ENCODE results near the gene CLCNKB.

Gene CLCNKB

DNA sequence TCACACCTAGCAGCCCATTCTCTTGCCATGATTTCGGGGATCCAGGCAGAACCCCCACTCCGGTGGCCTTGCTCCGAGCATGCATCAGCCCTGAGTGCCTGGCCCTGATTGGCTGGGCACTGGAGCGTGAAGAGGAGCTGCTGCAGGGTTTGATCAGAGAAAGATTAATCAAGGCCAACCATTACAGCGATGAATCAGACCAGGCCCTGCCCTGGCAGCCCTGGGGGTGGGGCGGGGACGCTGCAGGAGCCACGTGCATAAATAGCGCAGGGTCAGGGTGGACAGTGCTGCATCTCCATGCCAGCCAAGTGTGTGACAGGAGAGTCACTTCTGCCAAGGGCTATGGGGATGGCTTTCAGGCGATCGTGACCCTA is 33.3 kb downstream of the CLCNKB start:
- TF ChIP-seq, protein P1, sequence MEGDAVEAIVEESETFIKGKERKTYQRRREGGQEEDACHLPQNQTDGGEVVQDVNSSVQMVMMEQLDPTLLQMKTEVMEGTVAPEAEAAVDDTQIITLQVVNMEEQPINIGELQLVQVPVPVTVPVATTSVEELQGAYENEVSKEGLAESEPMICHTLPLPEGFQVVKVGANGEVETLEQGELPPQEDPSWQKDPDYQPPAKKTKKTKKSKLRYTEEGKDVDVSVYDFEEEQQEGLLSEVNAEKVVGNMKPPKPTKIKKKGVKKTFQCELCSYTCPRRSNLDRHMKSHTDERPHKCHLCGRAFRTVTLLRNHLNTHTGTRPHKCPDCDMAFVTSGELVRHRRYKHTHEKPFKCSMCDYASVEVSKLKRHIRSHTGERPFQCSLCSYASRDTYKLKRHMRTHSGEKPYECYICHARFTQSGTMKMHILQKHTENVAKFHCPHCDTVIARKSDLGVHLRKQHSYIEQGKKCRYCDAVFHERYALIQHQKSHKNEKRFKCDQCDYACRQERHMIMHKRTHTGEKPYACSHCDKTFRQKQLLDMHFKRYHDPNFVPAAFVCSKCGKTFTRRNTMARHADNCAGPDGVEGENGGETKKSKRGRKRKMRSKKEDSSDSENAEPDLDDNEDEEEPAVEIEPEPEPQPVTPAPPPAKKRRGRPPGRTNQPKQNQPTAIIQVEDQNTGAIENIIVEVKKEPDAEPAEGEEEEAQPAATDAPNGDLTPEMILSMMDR (IDR thresholded peaks at IDR 0.05; ENCODE audit: control extremely low read depth, extremely low read depth, low read depth, missing control alignments): no peak
- CTCF ChIA-PET: interaction anchor here (2.7 to 8.6 kb wide), 3 partner anchors 7 to 110 kb away, joined by 13 to 328 read pairs (median 30); no protein-coding TSS in a partner anchor
- POLR2A ChIA-PET: no interaction called here
- DNase-seq (ENCODE audit: extremely low spot score): no peak

DNA sequence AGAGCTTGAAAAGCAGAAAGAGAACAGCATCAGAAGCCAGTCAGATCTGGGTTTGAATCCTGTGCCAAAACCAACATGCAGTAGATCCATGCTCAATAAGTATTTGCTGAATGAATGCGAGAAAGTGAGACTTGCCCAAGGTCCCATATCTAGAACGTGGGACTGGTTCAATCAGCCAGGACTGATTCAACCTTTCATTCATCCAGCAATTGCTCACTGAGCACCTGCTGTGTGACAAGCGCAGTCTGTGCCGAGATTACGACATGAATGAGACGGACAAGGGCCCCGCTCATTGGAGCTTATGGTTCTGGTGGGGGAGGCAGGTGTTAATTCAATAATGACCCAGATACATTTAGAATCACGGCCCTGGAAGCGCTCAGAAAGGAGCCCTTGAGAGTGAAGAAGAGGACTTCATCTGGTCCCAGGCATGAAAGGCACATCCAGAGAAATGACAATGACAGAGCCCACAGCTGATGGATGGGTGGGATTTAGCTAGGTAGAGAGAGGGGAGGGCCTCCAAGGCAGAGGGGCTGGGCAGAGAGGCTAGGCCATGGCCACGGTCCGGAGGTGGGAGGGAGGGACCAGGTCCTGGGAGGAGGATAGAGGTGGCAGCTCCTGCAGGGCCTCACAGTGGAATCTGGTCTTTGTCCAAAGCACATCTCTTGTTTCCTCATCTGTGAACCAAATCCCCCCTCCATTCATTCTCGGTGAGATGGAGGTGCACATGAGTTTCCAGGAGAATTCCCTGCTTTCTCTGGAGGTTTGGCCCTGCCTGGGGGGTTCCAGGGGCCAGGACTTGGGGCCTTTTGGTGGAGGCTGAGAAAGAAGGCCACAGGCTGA is 34.0 kb downstream of the CLCNKB start:
- ChIA-PET CTCF (interaction anchor here (0.7 to 8.6 kb wide), 22 partner anchors 8 to 363 kb away, joined by 3 to 328 read pairs (median 5); partner anchors contain the start of genes ARHGEF19, CPLANE2 and NECAP2), POLR2A (no interaction called here)
- TF ChIP-seq, protein P1 (IDR thresholded peaks at IDR 0.05; ENCODE audit: control extremely low read depth, extremely low read depth, low read depth, missing control alignments): no peak
- no peak for DNase-seq (ENCODE audit: extremely low spot score)

DNA sequence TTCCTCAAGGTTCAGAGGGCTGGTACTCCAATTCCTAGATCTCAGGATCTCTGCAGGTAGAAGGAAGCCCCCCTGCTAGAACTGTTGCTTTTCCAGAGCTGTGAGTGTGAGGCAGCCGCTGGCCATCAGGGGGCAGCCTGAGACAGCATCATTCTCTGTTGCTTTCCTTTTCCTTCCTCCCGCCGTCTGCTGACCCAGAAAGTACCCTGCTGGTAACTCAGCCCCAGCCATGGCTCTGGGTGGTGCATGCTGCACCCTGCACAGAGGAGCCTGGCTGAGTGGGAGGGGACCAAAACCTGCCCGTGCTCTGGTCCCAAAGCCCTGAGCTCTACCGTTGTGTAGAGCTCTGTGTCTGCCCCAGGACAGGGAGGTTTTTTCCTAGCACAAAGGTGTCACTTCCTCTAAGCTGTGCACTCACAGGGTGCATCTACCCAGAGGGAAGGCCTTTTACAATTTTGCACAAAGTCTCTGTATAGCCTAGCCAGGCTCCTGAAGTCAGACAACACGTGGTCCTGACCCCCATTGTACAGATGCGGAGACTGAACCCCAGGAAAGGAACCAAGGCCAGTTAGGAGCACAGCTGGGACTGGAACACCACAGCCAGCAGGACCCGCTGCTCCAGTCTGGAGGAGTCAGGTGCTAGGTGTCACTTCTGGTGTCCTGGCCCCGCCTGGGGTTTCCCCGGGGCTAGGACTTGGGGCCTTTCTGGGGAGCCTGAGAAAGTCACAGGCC is 35.5 kb downstream of the CLCNKB start:
- DNase-seq (ENCODE audit: extremely low spot score): peak; percentile 84
- TF ChIP-seq, protein P1 (IDR thresholded peaks at IDR 0.05; ENCODE audit: control extremely low read depth, extremely low read depth, low read depth, missing control alignments): peak; percentile 89
- POLR2A ChIA-PET: no interaction called here
- CTCF ChIA-PET: interaction anchor here (0.6 to 8.6 kb wide), 47 partner anchors 9 to 872 kb away, joined by 3 to 328 read pairs (median 4); partner anchors contain the start of genes ARHGEF19, CPLANE2, EPHA2 and NECAP2

DNA sequence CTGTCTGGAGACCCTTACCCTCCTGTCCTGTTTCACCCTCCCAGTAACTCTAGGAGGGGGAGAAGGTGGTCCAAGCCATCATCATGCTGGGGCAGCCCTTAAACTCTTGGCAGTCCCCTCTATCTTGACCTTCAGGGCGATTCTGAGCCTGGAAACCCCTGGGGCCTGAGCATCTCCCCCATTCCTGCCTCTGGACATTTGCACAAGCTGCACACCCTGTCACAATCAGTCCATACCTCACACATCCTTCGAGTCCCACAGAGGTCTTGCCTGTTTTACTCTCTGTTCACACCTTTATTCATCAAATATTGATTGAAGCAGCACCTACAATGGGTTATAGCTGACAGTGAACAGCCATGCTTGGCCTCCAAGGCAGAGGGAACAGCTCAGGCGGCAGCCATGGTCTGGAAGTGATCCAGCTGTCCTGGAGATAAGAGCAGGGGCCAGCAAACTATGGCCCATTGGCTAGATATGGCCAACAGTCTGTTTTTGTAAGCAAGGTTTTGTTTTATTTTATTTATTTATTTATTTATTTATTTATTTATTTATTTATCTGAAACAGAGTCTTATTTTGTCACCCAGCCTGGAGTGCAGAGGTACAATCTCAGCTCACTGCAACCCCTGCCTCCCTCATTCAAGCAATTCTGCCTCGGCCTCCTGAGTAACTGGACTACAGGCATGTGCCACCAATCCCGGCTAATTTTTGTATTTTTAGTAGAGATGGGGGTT is 37.0 kb downstream of the CLCNKB start:
- ChIA-PET POLR2A (no interaction called here), CTCF (interaction anchor here (0.7 to 8.6 kb wide), 15 partner anchors 8 to 360 kb away, joined by 3 to 328 read pairs (median 9); partner anchors contain the start of genes CPLANE2 and NECAP2)
- DNase-seq (ENCODE audit: extremely low spot score): no peak
- TF ChIP-seq, protein P1 (IDR thresholded peaks at IDR 0.05; ENCODE audit: control extremely low read depth, extremely low read depth, low read depth, missing control alignments): no peak

DNA sequence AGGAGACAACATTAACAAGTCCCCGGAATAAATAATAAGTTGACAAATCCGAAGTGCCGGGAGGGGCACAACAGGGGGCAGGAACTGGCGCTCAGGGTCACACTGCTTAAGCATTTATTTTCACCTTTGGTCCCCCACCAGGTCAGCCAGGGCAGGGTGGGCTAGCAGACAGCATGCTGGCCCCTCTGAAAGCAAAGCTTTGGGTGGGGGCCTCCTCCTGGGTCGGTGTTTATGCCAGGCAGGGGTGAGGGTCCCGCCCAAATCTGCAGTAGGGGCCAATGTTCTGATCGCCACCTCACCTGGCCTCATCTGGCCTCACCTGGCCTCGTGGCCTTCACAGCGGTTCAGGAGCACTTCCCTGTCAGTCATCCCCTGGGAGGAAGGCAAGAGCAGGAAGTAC is 38.1 kb downstream of the CLCNKB start:
- ChIA-PET POLR2A (no interaction called here), CTCF (interaction anchor here (0.7 to 8.6 kb wide), 38 partner anchors 8 to 539 kb away, joined by 3 to 328 read pairs (median 4); partner anchors contain the start of genes CPLANE2 and FAM131C)
- DNase-seq (ENCODE audit: extremely low spot score): no peak
- TF ChIP-seq, protein P1 (IDR thresholded peaks at IDR 0.05; ENCODE audit: control extremely low read depth, extremely low read depth, low read depth, missing control alignments): no peak
